GM13977 (cell line): ENCODE measurements around the gene DUSP22.

ENCODE experiments used
- DNase-seq: peaks from one replicate; pipeline ENCODE4 v3.0.0; 2012; ENCODE audit warnings: low spot score
- in situ Hi-C: fragments of 300-500 bp; cut with MboI; formaldehyde crosslinking; loops from one replicate; pipeline ENCODE4 v1.12.0; 2022; ENCODE audit warnings: low sequenced_read_pairs, low pct_unique_long_range_greater_than_20kb, mixed read lengths, inconsistent platforms; ENCODE audit not compliant: unreplicated experiment
- TF ChIP-seq, protein P1 (sequence below): IDR thresholded peaks from 2 replicates; pipeline ENCODE4 v1.5.1; 2012; ENCODE audit warnings: mild to moderate bottlenecking, control low read depth; ENCODE audit not compliant: insufficient read depth; ENCODE audit errors: extremely low read depth, missing control alignments

DUSP22 gene

DNA sequence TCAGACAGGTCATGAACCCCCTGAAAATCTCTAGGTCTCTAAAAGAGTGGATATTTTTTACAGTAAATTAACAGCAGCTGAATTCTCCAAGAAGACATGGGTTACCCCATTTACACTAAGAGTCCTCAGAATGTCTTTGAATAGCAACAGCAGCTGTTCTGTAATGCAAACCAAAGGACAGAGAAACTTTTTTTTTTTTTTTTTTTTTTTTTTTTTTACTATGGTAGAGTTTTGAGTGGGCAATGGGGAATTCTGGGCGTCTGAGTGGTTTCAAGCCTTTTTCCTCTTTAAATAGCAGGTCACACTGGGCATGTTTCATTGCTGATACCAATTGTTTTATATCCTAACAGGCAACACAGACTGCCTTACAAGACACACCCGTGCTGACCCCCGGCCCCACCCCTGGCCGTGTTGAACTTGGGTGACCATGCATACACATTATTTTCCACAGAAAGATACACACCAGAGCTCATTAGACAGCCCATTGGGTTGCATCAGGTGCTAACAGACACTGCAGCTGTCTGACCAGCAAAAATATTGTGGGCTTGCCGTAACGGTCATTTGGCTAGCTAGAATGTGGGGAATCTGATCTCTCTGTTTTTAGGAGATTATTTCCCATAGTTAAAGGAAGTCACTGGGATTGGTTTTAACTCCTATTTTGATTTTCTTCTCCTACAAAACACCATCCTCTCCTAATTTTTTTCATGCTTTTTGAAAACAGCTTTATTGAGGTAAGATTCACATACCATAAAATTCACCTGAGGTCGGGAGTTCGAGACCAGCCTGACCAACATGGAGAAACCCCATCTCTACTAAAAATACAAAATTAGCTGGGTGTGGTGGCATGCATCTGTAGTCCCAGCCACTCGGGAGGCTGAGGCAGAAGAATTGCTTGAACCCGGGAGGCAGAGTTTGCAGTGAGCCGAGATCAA lies 72.6 kb downstream of the DUSP22 start:
- peak; percentile 79 for DNase-seq
- TF ChIP-seq, protein P1, sequence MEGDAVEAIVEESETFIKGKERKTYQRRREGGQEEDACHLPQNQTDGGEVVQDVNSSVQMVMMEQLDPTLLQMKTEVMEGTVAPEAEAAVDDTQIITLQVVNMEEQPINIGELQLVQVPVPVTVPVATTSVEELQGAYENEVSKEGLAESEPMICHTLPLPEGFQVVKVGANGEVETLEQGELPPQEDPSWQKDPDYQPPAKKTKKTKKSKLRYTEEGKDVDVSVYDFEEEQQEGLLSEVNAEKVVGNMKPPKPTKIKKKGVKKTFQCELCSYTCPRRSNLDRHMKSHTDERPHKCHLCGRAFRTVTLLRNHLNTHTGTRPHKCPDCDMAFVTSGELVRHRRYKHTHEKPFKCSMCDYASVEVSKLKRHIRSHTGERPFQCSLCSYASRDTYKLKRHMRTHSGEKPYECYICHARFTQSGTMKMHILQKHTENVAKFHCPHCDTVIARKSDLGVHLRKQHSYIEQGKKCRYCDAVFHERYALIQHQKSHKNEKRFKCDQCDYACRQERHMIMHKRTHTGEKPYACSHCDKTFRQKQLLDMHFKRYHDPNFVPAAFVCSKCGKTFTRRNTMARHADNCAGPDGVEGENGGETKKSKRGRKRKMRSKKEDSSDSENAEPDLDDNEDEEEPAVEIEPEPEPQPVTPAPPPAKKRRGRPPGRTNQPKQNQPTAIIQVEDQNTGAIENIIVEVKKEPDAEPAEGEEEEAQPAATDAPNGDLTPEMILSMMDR, result no peak
- in situ Hi-C loops, result no loop called here

DNA sequence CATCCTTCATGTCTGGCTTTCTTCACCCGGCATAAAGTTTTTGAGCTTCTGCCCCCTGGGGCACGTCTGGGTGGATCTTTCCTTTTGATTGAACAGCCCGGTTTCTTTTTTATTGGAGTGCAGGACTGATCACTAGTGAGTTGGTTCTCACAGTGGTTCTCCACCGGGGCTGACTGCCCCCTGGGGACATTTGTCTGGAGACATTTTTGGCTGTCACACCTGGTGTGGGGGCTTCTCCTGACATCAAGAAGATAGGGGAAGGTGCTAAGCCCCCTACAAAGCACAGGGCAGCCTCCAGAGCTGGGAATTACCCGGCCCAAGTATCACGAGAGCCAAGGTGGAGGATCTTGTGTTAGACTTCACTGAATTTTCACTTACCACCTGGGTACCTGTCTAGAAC lies 73.5 kb downstream of the DUSP22 start:
- no peak for DNase-seq
- in situ Hi-C loops, result no loop called here
- TF ChIP-seq, protein P1, result peak; percentile 6

DNA sequence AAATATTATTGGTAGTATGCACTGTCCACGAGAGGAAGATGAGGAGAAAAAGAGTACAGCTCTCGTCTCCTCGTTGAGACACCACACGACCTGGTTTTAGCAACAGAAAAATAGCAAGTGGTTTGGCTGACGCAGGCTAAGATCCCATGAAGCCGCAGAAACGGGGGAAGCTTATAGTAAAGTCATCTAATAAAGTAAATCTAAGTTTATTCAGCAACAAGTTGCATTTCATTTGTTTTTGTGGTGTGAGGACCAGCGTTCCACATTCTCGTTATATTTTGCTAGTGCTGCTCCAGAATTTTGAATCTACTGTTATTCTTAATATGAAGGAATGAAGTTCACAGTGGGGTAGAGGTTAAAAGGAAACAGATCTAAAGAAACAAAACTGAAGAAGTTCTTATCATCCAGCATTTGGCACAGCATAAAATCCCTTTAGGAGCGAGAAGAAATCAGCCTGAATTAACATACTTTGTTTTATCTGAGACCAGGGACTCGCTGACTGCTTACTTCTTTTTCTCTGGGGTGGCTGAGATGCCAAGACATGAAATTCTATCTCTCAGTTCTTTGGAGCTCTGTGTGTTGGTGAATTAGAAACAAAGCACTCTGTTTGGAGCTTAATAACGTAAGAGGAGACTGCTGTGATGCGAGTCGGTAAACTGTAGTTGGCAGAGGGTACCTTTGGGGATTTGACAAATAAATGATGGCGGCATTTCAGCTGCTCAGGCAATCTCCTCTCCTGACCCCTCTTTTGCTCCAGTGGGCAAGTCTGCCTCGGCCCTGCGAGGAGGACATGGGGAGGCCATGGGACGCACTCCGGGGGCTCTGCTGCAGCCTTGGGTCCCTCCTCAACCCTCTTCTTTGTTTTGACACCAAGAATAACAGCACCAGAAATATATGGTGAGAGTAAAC lies 74.4 kb downstream of the DUSP22 start:
- no peak for DNase-seq
- TF ChIP-seq, protein P1, result no peak
- in situ Hi-C loops, result no loop called here

DNA sequence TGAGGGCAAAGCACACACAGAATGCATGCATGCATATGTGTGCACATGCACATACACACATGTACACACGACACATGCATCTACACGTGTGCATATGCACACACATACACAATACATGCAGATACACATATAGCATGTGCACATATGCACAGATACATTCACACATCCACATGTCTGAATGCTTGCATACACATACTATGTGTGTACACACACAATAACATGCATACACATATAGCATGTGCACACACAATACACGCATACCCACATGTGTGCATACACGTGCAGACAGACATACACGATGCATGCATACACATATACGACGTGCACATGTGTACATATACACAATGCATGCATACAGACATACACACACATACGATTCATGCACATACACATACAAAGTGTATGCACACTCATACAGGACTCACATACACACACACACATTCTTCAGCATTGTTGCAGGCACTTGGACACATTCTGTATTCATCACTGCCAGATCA lies 75.1 kb downstream of the DUSP22 start:
- no peak for DNase-seq
- in situ Hi-C loops, result no loop called here
- TF ChIP-seq, protein P1, result no peak

DNA sequence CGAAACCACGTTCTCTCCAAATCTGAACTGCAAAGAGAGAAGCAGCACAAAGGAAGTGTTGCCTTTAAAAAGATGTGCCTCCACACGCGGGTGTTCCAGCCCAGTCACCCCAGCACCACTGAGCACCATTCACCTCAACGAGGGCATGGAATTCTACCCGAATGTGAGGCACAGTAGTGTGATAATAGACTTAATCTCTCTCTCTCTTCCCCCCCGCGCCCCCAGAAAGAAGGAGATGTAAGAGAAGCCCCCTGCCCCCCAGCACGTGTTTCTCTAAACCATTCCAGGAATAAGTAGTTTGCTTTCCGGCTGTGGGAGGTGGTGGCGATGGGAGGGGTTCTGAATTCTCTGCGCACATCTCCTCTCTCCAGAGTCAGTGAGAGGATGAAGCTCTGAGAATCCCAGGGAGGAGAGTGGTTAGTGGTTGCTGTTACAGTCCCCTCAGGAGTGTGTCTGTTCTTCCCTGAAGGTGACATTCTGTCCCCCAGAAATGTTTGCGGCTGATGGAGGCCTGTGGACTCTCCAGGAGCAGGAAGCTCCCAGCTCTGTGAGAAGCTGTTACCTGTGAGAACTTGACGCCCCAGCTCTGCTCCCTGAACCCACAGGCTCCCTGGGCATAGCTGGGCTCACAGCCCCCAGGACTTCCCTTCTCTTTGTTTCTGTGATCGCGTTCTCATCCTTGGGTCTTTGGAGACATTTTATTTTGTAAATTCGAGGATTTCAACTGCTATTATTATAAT lies 75.8 kb downstream of the DUSP22 start:
- TF ChIP-seq, protein P1, result no peak
- no peak for DNase-seq
- in situ Hi-C loops, result no loop called here
